Putamen (tissue), 1 donor: ENCODE measurements around the gene FMO3.

Source experiments
- DNase-seq: peaks from one replicate; pipeline ENCODE4 v3.0.0-alpha.2; 2016; ENCODE audit warnings: low spot score

Gene FMO3

DNA sequence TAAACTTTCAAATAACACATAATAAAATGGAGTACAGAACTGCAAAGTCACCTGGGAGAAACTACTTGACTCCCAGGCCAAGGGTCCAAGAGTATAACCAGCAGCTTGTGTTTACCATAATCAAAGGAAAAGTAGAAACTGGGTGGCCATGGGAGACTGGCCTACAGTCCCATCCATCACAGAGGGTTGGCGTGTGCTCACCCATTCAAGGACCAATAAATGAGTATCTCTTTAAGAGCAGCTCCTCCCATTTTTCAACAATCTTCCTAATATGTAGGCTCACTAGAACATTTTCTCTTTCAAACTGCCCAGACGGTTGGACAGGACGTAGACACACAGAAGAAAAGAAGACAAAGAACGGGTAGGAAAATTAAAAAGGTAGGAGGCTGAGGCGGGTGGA lies at the start of gene FMO3:
TSS of gene FMO3 (plus strand) at position 302 of the 400 bp plus-strand sequence. CDS start 1,754 bp downstream, outside the sequence.
- DNase-seq, result no peak

DNA sequence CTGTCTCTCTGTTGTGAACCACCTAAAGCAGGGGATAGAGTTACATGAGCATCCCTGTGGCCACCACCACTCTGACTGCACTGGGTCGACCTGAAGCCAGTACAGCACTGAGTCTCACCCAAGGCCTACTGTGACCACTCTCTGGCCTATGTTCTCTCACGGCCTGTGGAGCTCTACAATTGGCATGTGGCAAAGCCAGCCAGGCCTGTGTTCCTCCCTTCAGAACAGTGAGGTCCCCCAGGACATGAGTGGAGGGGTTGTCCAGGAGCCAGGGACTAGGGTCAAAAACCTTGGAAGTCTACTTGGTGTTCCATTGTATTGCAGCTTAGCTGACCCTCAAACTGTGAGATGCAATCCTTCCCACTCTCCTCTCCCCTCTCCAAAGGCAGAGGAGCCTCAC lies 42.7 kb upstream of the FMO3 start:
- no peak for DNase-seq

DNA sequence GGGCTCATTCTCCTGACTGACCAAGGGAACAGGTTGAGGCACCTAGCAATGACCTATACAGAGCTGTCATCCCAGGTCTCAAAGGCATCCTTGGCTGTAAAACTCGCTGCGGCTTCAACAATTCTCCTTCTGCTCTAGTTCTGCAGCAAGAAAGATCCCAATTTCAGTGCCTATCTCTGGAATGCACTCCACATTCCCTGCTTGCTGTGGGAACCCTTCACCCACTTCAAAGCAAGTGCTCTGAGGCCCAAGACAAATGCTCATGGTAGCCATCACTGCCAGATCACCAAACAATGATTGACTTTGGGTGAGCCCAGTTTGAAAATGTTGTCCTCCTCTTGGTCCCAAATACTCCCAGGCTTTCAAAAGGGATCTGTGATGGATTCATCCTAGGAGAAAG lies 37.7 kb upstream of the FMO3 start:
- DNase-seq, result no peak

DNA sequence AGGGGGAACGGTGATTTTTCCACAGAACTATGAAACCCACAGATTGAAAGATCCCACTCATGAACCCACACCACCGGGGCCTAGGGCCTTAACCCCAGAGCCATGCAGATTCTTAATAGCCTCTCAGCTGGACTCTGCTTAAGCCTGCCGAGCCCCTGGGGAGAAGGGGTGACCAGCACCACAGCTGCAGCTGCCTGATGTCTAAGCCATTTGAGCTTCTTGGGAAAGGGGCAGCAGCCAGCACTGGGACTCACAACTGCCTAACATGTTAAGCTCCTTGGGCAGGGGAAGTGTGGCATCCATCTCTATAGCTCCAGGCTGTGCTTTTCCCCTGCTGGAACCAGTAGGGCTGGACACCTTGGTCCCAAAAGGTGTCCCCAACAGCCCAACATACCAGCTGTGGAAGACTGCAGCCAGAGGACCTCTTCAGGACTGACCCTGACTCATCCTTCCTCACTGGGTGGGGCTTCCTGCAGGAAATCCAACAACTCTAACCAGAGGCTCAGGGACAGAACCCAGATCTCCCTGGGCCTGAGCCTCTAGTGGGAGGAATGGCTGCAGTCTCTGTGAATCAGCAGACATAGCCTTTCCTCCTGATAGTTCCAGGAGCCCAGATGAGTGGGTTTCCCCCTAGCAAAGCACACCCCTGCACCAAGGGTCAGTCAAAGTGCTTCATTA lies 34.6 kb upstream of the FMO3 start:
- no peak for DNase-seq

DNA sequence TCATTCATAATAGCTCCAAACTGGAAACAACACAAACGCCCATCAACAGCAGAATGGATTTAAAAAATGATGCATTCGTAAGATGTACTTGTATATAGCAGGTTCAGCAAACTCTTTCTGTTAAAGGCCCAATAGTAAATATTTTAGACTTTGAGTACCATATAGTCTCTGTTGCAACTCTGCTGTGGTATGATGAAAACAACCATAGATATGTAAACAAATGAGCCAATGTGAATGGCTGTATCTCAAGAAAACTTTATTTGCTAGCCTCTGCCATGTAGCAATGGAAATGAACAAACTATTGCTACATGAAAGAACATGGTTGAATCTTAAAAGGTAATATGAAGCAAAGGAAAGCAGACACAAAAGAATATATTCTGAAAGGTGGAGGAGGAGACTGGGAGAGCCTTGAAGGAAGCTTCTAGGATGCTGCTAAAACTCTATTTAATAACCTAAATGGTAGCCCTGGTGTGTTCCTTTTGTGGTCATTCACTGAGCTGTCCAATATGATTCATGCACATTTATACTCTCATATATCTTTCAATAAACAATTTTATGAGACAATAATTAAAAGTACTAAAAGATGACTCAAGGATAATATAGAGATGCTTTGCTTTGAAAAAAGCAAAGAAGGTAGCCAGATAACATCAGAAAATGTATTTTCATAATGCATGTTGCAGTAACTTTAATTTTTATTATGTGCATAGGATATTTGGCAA lies 29.1 kb upstream of the FMO3 start:
- DNase-seq, result no peak

DNA sequence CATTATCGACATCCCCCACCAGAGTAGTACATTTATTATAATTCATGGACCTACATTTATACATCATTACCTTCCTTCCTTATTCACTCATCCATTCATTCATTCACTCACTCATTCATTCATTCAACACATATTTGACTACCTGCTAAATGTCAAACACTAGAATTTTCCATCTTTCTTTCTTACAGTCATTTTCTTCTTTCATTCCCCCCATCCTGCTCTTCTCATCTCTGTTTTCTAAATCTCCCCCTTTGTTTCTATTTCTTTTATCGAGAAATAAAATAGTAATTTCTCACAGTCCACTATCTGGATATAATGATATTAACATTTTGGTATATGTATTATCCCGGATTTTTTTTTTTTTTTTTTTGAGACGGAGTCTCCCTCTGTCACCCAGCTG lies 27.8 kb upstream of the FMO3 start:
- no peak for DNase-seq

DNA sequence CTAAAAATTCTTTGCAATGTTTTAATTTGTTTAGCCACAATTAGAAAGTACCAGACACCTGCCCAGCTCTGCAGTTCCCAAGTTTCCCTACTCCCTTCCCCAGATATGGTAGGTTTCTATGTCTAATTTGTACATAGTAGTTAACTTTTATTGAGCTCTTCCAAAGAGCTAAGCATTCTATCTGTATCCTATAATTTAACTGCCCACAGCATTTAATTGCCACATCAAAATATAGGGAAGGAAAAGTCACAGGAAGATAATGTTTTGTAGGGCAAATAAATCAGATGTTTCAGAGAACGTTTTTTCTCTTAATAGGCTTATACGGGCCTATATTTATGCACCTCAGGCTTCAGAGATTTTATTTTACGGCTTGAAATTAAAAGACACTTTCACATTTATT lies 15.7 kb upstream of the FMO3 start:
- no peak for DNase-seq

DNA sequence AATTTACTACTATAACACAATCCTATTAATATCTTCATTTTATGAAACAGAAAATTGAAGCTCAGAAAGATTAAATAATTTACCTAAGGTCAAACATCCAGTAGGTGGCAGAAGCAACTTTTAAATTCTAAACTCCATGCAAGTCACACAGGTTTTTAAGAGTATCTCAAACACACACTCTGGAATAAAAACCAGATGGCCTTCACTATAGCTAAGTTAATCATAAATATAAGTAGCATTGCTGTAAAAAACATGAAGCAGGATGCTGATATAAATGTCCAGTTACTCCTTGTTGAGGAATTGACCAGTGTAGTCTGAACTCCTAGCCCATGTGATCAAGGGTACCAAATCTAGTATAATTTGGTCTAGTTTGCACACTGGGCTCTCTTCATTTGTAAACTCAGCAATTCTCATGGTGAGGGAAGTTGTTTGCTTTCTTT lies 9.4 kb upstream of the FMO3 start:
- DNase-seq, result peak; percentile 24

DNA sequence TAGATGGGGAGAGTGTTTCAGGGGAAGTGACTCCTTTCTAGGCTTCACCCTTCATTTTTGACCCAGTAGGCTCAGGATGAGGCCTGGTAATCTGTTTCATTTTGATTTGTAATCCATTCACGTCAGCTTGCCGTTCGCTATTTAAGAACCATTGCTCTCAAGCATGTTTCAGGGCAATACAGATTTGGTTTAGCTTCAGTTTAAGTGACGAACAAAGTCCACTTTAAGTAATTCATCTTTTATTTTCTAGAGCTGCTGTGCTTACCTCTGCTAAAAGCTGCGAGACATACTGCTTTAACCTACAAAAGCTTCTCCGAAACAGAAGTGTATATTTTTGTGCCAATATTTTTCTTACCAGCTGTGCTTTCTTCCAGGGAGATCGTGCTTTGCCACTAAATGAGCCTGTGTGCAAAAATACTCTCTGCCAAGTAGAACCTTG lies 8.9 kb upstream of the FMO3 start:
- peak; percentile 28 for DNase-seq

DNA sequence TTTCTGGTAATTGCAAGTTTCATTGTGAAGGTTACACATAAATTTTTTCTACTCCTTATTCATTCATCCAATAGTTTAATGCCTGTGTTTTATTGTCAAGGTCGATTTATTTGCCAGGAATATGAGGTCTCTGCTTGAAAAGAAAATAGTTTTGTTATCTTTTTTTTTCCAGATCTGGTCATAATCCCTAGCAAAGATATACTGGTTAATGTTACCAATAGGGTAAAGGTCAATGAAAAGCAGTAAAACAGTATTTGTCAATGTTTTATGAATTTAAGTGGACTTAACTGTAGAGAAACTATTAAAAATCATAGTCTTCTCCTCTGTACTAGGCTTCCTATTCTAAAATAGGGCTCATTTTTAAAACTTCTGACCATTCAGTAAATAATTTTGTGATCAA lies 8.1 kb upstream of the FMO3 start:
- DNase-seq, result no peak

DNA sequence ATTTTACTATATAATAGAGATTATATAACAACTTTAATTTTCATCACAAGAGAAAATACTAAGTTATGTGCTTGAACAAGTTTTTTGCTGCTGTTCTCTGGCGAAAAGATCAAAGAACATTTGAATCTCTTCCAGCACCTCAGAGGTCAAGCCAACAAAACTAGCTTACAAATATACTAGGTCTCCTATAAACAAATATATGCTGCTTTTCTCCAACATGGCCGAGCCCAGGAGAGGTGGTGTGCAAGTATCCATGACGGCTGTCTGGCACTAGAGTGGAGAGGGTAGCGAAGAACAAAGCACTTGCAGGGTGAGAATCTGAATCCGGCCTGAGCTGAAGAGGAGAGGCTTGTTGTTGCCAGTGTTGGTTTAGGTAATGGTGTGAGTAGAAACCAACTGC lies 7.5 kb upstream of the FMO3 start:
- no peak for DNase-seq

DNA sequence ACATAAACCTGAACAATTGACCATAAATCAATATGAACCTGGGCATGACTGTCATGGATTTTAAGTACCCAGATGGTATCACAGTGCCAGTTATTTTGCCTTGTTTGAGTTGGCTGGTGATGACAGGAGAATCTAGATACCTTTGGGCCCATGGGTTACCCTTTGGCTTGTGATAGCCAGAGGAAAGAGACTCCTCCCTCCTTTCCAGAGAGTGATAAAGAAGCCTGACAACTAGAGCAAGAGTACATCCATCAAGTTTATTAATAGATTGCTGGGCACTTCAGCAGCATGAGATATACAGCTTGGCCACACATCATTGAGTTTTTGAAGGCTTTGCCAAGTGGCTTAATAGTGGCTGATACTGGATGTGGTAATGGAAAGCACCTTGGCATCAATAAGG lies 6.6 kb upstream of the FMO3 start:
- no peak for DNase-seq

DNA sequence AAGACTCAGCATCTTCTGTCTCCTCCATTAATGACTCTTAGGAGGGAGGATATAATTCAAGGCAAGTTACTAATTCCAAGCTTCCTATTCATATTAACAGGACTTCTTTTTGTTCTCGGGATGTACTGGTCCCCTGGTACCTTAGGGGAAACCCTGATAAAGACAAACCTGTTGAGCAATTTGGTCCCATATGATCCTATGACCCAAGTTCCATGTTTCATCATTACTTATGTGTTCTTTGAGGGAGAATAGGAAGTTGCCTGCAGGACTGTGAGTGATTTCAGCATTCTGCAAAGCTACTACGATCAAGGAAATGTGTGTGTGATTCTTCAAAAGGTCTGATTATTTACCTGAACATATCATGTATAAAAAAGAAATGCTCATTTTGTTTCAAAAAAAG lies 5.8 kb upstream of the FMO3 start:
- DNase-seq, result no peak

DNA sequence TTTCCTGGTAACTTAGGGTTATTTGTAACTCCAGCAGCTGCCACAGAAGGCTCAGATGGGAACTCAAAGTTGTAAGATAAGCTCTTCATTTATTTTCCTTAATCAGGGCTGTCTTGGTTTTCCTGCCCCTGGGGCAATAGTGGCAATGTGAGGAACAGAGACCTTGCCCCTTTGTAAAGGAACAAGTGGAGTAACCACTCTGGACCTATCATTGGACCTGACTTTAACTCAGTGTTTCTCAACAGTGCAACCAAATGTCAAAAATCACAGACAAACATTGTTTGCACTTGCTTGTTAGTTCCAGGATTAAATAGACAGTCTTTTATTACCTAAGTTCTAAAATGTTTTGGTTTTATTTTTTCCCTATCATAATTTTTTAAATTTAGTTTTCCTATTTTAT lies 2.8 kb upstream of the FMO3 start:
- no peak for DNase-seq

DNA sequence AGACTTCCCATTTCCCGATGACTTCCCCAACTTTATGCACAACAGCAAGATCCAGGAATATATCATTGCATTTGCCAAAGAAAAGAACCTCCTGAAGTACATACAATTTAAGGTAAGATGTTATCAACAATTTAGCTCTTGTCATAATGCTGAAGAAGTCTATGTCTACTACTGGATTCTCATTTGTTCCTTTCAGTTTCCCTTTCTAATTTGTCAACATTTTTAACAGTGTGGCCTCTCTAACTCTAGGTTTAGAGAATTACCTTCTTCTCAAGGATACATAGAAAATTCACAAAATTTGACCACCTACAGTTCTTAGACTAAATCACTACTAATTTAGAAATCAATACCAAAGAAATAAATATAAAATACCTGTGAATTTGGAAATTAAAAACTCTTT lies 13.2 kb downstream of the FMO3 start:
- no peak for DNase-seq

DNA sequence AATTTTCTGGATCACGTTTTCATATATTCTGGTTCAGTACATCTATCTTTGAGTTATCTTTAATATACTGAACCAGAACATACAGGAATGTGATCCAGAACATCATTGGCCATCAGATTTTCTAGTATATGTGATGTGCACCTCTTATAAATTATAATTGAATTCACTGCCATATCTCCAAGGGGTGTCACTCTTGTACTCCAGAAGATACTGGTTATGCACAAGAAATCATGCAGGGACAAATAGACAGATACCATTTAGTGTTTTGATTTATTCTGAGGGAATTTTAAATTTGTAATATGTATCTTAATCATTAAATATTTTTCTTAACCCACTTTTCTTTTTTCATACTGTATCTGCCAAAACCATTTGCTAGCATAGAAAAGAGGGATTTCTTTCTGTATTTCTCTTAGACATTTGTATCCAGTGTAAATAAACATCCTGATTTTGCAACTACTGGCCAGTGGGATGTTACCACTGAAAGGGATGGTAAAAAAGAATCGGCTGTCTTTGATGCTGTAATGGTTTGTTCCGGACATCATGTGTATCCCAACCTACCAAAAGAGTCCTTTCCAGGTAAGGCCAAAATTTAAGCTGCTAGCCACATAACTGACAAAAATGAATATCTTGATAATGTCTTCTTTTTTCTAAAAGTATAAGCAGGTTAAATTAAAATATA lies 16.7 kb downstream of the FMO3 start:
- no peak for DNase-seq

DNA sequence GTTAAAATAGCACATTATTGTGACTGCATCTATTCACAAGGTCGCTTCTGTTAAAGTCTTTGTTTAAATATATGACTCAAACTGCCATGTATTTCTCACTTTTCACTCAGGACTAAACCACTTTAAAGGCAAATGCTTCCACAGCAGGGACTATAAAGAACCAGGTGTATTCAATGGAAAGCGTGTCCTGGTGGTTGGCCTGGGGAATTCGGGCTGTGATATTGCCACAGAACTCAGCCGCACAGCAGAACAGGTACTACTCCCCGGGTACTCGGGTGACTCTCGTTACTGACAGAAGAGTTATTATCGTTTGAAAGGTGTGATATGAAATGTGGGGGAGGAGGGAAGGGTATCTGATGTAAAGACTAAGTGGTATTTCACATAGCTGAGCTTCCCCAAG lies 17.3 kb downstream of the FMO3 start:
- DNase-seq, result no peak

DNA sequence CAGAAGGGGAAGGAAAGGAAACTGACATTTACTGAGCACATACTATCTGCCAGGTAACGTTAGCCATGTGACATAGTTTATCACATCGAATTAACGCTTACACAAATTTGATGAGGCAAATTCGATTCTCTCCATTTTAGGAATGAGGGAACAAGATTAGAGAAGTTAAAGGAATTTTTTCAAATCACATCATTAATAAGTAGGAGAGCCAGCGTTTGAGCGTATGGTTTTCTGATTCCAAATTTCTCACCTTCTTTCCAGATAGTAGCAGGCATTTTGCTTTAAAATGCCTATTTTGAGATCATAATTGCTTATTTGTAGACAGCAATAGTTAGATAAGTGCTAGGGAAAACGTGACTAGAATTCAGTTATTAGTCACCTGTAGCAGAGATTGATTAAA lies 19.3 kb downstream of the FMO3 start:
- DNase-seq, result no peak

DNA sequence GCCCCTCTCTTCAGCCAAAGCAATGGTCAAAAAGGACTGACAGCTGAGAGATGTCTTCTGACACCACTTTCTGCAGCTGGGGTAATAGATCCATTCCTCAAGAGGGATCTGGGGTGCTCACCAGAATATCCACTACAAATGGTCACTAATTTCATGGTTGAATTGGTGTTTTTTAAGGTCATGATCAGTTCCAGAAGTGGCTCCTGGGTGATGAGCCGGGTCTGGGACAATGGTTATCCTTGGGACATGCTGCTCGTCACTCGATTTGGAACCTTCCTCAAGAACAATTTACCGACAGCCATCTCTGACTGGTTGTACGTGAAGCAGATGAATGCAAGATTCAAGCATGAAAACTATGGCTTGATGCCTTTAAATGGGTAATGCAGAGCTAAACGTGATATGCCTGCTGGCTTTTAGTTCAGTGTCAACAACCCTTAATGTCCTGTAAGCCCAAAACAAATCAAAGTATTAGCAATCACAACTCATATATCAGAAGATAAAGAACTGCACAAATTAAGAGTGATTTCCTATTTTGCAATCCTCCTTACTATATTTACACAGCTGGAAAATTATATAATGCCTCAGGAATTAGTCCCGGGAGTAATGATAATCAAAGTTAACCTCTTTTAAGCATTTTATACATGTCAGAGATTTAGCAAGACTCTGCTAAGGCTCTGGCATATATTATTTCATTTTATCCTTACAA lies 20.1 kb downstream of the FMO3 start:
- DNase-seq, result no peak

DNA sequence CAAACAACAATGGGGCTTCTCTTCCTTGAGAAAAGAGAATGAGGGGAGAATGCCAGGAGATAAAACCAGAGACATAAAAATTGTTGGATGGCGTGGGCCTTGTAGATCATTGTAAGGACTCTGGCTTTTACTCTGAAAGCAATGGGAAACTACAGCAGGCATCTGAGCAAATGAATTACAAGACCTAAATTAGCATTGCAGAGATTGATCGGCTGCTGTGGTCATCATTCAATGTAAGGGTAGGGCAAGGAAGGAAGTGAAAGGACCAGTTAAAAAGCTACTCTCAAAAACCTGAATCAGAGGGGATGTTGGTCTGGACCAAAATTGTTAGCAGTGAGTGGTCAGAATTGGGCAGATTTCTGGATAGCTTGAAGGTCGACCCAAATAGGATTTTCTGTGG lies 21.4 kb downstream of the FMO3 start:
- DNase-seq, result no peak

DNA sequence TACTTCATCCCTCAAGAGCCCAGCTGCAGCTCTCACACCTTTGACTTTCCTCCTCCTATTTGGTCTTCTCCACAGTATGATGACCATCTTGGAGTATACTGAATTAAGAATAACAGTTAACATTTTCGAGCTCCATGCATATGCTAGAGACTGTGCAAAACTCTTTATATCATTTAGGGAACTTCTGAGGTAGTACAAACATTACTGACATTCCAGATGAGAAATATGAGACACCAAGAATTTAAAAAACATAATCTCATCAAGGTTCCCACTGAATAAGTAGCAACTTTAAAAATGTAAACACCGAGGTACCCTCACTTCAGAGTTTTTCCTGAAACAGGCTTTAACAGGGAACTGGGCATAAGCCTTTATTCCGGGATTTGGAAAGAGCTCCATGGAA lies 22.7 kb downstream of the FMO3 start:
- no peak for DNase-seq

DNA sequence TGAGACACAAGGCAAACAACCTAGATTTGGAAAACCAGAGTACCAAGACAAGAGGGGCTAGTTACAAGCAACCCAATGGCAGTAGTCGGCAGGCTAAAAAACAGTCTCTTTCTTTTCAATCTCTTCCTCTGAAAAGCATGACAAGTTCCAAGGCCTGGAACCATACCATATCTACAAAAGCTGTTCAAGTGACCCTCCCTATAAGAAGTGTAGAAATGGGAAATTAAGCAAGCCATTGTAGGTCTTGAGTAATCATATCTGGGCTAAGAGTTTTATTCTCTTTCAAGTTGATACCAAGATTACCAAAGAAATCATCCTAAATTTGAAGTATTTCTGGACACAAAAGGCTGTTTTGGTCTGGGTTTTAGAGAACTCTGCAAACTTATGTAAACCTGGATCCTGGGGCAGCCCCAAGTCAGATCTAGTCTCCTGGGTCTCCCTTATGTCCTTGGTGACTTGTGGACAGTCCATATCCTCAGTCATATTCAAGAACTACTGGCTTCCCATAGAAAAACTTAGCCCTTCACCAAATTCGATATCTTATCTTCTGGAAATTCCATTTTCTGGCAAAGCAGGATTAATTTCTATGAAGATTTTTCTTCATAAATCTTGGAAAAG lies 24.7 kb downstream of the FMO3 start:
- DNase-seq, result no peak
